Osteocyte (in vitro differentiated cells): ENCODE results near the gene IMPG2. TPM values are rescaled to one million over a fixed set of nuclear protein-coding genes. Genes with fewer than 3 reads are reported as not detected.

Experiments used
- DNase-seq: peaks from one replicate; pipeline ENCODE4 v3.0.0; 2021; ENCODE audit warnings: mixed read lengths; ENCODE audit not compliant: unreplicated experiment; ENCODE audit errors: extremely low spot score
- H3K27ac Mint-ChIP-seq: one replicate; pipeline ENCODE4 v1.8.0; 2021; ENCODE audit warnings: mild to moderate bottlenecking, mixed read lengths; ENCODE audit not compliant: unreplicated experiment
- H3K27me3 Mint-ChIP-seq: one replicate; pipeline ENCODE4 v1.8.0; 2021; ENCODE audit warnings: mixed read lengths; ENCODE audit not compliant: unreplicated experiment
- H3K36me3 Mint-ChIP-seq: one replicate; pipeline ENCODE4 v1.8.0; 2021; ENCODE audit warnings: mixed read lengths; ENCODE audit not compliant: unreplicated experiment
- H3K4me1 Mint-ChIP-seq: one replicate; pipeline ENCODE4 v1.8.0; 2021; ENCODE audit warnings: mixed read lengths; ENCODE audit not compliant: unreplicated experiment
- H3K4me3 Mint-ChIP-seq: one replicate; pipeline ENCODE4 v1.8.0; 2021; ENCODE audit warnings: mild to moderate bottlenecking, moderate library complexity, mixed read lengths; ENCODE audit not compliant: unreplicated experiment
- H3K9me3 Mint-ChIP-seq: one replicate; pipeline ENCODE4 v1.8.0; 2021; ENCODE audit warnings: mixed read lengths; ENCODE audit not compliant: unreplicated experiment
- CTCF ChIP-seq: fragments of 200-600 bp; sonication (generic); IDR thresholded peaks from 2 replicates; pipeline ENCODE4 v1.5.0; 2021; ENCODE audit warnings: antibody characterized with exemption, mild to moderate bottlenecking, moderate library complexity
- total RNA-seq: library from RNA; stranded (reverse); gene quantifications from 2 replicates; pipeline ENCODE4 v1.2.1, GENCODE V29; 2021

IMPG2 gene
- total RNA-seq, 1 donor from 2014 or later, result 0.73 TPM

DNA sequence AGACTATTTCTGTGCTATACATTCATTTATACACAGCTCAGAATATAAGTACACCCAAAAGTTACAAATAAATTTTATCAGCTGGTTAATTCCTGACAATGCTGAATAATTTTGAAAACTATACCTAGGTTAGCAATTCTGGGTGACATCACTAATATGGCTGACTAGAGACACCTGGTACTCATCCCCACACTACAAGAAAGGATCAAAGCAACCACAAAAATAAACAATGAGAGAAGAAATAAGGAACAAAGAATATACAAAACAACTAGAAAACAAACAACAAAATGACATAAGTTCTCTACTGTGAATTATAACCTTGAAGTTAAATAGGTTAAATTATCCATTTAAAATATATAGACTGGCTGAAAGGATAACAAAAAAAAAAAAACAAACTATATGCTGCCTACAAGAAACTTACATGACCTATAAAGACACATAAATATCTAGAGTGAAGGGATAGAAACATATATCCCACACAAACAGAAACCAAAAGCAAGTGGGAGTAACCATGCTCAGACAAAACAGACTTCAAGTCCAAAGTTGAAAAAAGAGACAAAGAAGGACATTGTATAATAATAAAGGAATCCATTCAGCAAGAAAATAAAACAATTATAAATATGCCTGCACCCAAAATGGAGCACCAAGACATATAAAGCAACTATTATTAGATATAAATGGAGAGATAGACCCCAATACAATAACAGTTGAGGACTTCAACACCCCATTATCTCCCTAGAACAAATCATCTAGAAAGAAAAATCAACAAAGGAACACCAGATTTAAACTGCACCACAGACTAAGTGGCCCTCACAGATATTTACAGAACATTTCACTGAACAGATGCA is 57.8 kb downstream of the IMPG2 start:
- H3K4me1 Mint-ChIP-seq, result peaks cover 11% of the 10 kb centered on the region
- DNase-seq, result no peak
- no peak overlapping the region for H3K4me3 Mint-ChIP-seq
- peaks cover 28% of the 10 kb centered on the region for H3K9me3 Mint-ChIP-seq
- TF ChIP-seq CTCF, result no peak
- peaks cover 22% of the 10 kb centered on the region for H3K36me3 Mint-ChIP-seq
- no peaks in the 10 kb centered on the region for H3K27me3 Mint-ChIP-seq
- peak overlapping the region; percentile 25 for H3K27ac Mint-ChIP-seq

- DNase-seq, result no peak
- Mint-ChIP-seq H3K27me3 (no peaks in the 10 kb centered on the region), H3K27ac (no peak overlapping the region), H3K36me3 (peaks cover 23% of the 10 kb centered on the region), H3K4me3 (no peak overlapping the region), H3K4me1 (peaks cover 11% of the 10 kb centered on the region), H3K9me3 (peaks cover 28% of the 10 kb centered on the region)
- no peak for TF ChIP-seq CTCF
Measured at GRCh38 chr3:101261506-101261905, 58.9 kb downstream of the IMPG2 start.

DNA sequence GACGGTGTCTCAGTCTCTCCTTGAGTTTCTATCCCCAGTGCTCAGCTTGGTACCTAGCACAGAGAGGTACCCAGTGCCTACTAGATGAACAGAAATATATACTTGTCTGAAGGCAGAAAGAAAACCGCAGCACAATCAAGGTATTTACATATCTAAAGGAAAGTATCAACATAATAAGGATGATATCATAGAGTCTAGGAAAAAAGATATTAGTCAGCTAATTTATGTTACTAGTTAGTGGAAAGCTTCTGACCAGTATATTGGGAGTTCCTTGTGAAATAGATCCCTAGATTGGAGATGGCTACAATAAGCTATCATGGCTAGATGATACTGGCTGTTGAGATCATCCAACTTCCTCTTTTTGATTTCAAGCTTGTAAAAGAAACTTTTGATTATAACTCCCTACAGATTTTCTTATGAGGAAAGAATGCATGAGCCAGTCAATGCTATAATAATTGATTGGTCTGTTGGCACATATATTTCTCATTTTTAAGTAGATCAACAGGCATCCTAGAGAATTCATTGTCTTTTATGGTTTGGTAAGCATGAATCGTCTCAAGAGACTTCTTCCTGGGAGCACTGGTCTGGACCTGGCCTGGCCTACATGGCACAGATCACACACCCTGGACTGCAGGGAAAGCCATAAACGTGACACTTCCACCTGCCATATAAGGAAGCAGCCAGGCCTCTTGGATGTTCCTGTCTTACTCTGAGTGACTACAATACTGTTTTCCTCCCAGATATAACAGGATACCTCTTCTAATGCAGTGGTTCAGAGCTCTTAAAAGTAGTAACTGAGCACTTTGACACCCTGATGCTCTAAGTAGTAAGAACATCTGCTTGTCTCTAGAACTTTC is 60.7 kb downstream of the IMPG2 start:
- H3K27me3 Mint-ChIP-seq, result no peaks in the 10 kb centered on the region
- DNase-seq, result no peak

GRCh38 chr3:101256511-101256910 is 63.9 kb downstream of the IMPG2 start:
- Mint-ChIP-seq H3K27me3 (no peaks in the 10 kb centered on the region), H3K36me3 (peaks cover 15% of the 10 kb centered on the region), H3K4me1 (no peaks in the 10 kb centered on the region), H3K9me3 (no peaks in the 10 kb centered on the region), H3K4me3 (no peak overlapping the region), H3K27ac (no peak overlapping the region)
- no peak for TF ChIP-seq CTCF
- DNase-seq, result no peak

More for the DNA sequence above, 60.7 kb downstream of the IMPG2 start:
- Mint-ChIP-seq H3K36me3 (peaks cover 16% of the 10 kb centered on the region), H3K4me1 (peaks cover 11% of the 10 kb centered on the region), H3K27ac (no peak overlapping the region), H3K9me3 (peaks cover 14% of the 10 kb centered on the region), H3K4me3 (no peak overlapping the region)
- no peak for TF ChIP-seq CTCF

DNA sequence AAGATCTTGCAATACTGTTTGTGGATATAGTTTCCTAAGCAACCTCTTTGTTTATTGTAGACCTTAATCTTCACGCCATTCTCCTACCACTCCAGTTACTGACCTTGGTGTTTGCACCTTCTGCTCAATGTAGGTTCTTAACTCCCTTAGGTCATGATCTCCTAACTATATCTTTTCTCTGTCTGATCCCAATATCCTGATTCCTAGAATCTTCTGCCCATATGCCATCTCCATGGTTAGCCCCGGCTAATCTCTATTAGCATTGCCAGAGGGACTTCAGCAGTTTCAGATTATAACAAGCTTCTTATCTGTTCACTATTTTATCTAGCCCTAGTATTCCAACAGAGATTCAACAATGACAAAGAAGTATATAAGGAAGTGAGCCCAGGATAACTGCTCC is 64.9 kb downstream of the IMPG2 start:
- Mint-ChIP-seq H3K4me3 (no peak overlapping the region), H3K9me3 (no peaks in the 10 kb centered on the region), H3K4me1 (no peaks in the 10 kb centered on the region), H3K36me3 (peaks cover 15% of the 10 kb centered on the region), H3K27ac (no peak overlapping the region), H3K27me3 (no peaks in the 10 kb centered on the region)
- TF ChIP-seq CTCF, result no peak
- DNase-seq, result no peak
